NB4 (cell line): ENCODE data around the gene ZCCHC24.

Experiments
- DNase-seq: peaks from one replicate; pipeline ENCODE4 v3.0.0; 2010; ENCODE audit warnings: low read depth
- H3K4me3 ChIP-seq: one replicate; pipeline ENCODE4 v1.5.1; 2011; ENCODE audit warnings: mild to moderate bottlenecking, low read depth, low read length, moderate library complexity
- MYC ChIP-seq: IDR thresholded peaks from 2 replicates; pipeline ENCODE4 v1.6.1; 2011; ENCODE audit warnings: low read depth, low read length
- POLR2A ChIP-seq: IDR thresholded peaks from 2 replicates; pipeline ENCODE4 v1.6.1; 2011; ENCODE audit warnings: mild to moderate bottlenecking; ENCODE audit not compliant: insufficient read length; ENCODE audit errors: extremely low read depth
- TF ChIP-seq, protein P1 (sequence below): IDR thresholded peaks from one replicate; pipeline ENCODE4 v1.5.1; 2012; ENCODE audit warnings: low read depth, low read length
- TF ChIP-seq, protein P2 (sequence below): IDR thresholded peaks from 2 replicates; pipeline ENCODE4 v1.6.1; 2011; ENCODE audit warnings: low read depth, low read length

The ZCCHC24 gene

DNA sequence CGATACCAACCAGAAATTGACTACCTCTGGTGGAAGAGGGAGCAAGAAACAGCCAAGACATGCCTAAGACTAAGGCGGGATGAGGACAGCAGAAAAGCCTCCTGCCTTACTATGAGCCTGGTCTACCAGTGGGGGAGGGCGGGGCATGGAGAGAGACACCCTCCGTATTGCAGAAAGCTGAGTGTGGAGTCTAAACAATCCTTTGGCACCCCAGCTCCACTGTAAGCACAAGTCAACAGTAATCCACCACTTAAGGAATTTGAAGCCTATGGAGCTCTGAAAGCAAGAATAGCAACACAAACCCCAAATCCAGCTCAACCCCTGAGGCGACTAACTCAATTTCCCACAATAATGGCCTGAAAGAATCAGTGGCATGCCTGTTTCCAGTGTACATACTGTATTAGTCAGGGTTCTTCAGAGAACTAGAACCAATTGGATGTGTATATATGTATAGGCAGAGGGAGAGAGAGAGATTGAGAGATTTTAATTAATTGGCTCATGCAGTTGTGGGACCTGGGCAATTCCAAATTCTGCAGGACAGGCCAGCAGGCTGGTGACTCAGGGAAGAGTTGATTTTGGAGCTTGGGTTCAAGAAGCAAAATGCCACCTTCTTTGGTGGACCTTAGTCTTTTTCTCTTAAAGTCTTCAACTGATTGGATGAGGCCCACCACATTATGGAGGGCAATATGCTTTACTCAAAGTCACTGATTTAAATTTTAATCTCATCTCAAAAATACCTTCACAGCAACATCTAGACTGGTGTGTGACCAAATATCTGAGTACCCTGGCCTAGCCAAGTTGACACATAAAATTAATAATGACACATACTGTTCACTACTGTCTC is 84.7 kb downstream of the ZCCHC24 start:
- TF ChIP-seq POLR2A, result no peak
- TF ChIP-seq, protein P1, sequence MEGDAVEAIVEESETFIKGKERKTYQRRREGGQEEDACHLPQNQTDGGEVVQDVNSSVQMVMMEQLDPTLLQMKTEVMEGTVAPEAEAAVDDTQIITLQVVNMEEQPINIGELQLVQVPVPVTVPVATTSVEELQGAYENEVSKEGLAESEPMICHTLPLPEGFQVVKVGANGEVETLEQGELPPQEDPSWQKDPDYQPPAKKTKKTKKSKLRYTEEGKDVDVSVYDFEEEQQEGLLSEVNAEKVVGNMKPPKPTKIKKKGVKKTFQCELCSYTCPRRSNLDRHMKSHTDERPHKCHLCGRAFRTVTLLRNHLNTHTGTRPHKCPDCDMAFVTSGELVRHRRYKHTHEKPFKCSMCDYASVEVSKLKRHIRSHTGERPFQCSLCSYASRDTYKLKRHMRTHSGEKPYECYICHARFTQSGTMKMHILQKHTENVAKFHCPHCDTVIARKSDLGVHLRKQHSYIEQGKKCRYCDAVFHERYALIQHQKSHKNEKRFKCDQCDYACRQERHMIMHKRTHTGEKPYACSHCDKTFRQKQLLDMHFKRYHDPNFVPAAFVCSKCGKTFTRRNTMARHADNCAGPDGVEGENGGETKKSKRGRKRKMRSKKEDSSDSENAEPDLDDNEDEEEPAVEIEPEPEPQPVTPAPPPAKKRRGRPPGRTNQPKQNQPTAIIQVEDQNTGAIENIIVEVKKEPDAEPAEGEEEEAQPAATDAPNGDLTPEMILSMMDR, result no peak
- TF ChIP-seq, protein P2, sequence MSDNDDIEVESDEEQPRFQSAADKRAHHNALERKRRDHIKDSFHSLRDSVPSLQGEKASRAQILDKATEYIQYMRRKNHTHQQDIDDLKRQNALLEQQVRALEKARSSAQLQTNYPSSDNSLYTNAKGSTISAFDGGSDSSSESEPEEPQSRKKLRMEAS, result no peak
- TF ChIP-seq MYC, result no peak
- DNase-seq, result no peak
- no peak overlapping the region for H3K4me3 ChIP-seq

DNA sequence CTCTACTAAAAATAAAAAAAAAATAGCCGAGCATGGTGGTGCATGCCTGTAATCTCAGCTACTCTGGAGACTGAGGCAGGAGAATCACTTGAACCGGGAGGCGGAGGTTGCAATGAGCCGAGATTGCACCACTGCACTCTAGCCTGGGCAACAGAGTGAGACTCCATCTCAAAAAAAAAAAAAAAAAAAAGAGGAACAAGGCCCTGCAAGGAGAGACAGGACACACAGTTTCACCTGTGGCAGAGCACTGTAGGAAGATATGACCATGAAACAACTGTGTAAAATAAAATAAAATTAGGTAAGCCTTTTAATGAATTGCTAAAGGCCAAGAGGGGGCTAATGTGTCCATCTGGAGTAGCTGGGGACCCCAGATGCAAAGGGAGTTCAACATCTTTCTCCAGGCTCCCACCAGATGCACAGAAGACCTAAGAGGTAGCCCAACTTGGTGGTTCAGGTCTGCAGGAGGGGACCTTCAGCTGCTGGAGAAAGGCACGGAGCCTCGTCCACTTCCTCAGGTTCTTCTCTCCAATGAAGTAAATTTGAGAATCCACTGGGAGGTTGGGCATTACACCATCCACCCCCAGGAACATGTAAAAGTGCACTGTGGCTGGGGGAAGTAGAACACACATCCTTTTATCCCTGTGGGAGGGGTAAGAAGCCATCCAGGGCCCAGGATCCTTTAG is 85.5 kb downstream of the ZCCHC24 start:
- TF ChIP-seq MYC, result no peak
- TF ChIP-seq, protein P2, result no peak
- no peak for TF ChIP-seq POLR2A
- TF ChIP-seq, protein P1, result no peak
- DNase-seq, result no peak
- H3K4me3 ChIP-seq, result no peak overlapping the region

DNA sequence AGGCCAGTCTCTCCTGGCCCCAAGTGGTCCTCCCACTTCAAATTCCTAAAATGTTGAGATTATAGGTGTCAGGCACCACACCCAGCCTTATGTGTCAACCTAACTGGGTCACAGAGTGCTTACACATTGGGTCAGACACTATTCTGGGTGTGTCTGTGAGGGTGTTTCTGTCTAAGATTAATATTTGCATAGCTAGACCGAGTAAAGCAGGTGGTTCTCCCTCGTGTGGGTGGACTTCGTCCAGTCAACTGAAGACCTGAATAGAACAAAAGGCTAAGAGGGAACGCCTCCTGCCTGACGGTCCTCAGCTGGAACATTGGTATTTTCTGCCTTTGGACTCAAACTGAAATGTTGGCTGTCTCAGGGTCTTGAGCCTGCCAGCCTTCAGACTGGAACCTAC is 86.6 kb downstream of the ZCCHC24 start:
- no peak for DNase-seq
- TF ChIP-seq MYC (no peak), POLR2A (no peak)
- TF ChIP-seq, protein P2, result no peak
- TF ChIP-seq, protein P1, result no peak
- no peak overlapping the region for H3K4me3 ChIP-seq

DNA sequence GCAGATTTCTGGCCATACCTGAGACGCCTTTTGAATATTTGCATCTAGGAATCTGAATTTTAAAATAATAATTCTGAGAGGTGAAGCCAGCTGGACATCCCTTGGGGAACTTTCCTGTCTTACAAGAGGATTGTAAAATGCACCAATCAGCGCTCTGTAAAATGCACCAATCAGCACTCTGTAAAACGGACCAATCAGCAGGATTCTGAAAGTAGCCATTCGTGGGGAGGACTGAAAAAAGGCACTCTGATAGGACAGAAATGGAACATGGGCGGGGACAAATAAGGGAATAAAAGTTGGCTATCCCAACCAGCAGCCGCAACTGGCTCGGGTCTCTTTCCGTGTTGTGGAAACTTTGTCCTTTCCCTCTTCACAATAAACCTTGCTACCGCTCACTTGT is 88.2 kb downstream of the ZCCHC24 start:
- H3K4me3 ChIP-seq, result no peak overlapping the region
- DNase-seq, result no peak
- TF ChIP-seq, protein P2, result no peak
- TF ChIP-seq MYC, result no peak
- TF ChIP-seq POLR2A, result no peak
- TF ChIP-seq, protein P1, result no peak

DNA sequence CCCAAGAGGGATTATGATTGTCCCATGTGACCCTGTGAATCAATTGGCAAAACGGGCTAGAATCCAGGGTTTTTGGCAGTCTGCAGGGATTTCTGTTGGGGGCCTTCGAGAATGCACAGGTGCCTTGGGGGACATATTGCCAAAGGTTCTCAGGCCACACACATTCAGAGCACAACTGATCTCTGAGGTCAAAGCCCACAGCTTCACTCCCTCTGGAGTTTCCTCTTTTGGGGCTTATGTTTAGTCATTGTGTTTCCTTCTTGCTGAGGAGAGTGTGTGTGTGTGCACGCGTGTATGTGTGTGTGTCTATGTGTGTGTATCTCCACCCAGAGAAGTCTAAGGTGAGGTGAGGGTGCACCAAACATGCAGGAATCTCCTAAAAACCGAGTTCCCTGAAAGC is 89.3 kb downstream of the ZCCHC24 start:
- peak; percentile 85 for DNase-seq
- no peak overlapping the region for H3K4me3 ChIP-seq
- no peak for TF ChIP-seq POLR2A
- TF ChIP-seq, protein P2, result 0 out of 2 replicates have a peak, but pooled peaks have one; percentile 20

DNA sequence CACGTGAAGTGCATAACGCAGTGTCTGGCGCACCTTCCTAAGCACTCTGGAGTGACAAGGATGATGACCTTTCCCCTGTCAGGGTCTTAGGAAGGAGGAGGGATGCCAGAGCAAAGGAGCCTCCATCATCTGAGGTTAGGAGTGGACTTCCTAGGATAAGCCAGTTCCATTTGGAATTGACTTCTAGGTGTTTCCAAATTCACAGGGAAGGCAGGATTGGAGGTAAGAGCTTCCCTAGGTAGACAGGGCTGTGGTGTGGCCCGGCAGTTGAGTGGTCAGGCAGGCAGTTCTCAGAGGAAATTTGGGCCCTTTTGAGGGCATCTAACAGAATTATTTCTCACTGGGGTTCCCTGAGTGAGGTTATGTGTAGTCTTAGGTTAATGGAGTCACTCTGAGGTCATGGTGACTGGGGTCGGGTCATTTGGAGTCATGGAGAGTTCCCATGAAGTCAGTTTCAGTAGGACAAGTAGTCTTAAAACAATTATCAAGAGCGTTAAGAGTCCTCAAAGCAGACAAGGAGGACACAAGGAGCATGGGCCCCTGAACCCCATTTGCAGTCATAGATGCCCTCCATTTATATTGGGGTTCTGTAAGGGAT is 89.9 kb downstream of the ZCCHC24 start:
- H3K4me3 ChIP-seq, result no peak overlapping the region
- DNase-seq, result peak; percentile 45
- no peak for TF ChIP-seq MYC
